ENCODE measurements around the gene LRRC72.

DNA sequence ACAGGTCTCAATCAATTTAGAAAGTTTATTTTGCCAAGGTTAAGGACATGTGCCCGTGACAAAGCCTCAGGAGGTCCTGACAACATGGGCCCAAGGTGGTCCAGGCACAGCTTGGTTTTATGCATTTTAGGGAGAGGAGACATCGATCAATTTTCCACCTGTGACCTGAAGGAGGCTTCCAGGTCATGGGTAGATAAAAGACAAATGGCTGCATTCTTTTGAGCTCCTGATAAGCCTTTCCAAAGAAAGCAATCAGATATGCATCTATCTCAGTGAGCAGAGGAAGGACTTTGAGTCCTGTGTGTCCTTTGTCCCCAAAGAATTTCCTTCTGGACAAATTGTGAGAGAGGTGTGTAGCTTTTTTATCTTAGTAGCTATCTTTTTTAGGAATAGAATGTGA, 15.8 kb downstream of the LRRC72 start:
- no peak for TF ChIP-seq POLR2A (IDR thresholded peaks at IDR 0.05)
- TF ChIP-seq, protein P1, sequence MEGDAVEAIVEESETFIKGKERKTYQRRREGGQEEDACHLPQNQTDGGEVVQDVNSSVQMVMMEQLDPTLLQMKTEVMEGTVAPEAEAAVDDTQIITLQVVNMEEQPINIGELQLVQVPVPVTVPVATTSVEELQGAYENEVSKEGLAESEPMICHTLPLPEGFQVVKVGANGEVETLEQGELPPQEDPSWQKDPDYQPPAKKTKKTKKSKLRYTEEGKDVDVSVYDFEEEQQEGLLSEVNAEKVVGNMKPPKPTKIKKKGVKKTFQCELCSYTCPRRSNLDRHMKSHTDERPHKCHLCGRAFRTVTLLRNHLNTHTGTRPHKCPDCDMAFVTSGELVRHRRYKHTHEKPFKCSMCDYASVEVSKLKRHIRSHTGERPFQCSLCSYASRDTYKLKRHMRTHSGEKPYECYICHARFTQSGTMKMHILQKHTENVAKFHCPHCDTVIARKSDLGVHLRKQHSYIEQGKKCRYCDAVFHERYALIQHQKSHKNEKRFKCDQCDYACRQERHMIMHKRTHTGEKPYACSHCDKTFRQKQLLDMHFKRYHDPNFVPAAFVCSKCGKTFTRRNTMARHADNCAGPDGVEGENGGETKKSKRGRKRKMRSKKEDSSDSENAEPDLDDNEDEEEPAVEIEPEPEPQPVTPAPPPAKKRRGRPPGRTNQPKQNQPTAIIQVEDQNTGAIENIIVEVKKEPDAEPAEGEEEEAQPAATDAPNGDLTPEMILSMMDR (IDR thresholded peaks at IDR 0.05): no peak
